GM12878 (cell line): Measurements from ENCODE around the gene ZNFX1. TPM values are rescaled to one million over a fixed set of nuclear protein-coding genes. Genes with fewer than 3 reads are reported as not detected.

Experiments used
- ATAC-seq: fragments of 200-7000 bp; cut with Tn5 transposase; 3 replicates; pipeline ENCODE4 v1.9.1; 2020; ENCODE audit warnings: mild to moderate bottlenecking, moderate library complexity
- BruUV-seq: library from RNA; stranded (reverse); fragments of 400-500 nt; replicated peaks from 2 replicates; lab custom pipeline; 2021; lab: Mats Ljungman, UMichigan
- CTCF ChIA-PET: fragments of 300-600 bp; sonication (Branson Sonifier 250); formaldehyde crosslinking; extraction: SDS; loops from one replicate; lab custom pipeline; 2021; ENCODE audit warnings: inconsistent platforms; lab: Yijun Ruan, JAX
- POLR2A ChIA-PET: fragments of 350-600 bp; formaldehyde crosslinking; extraction: SDS; loops from one replicate; lab custom pipeline; 2021; ENCODE audit warnings: inconsistent platforms; lab: Charles Lee
- RAD21 ChIA-PET: fragments of 300-600 bp; sonication (Branson Sonifier 250); formaldehyde crosslinking; loops from one replicate; lab custom pipeline; 2023; ENCODE audit warnings: antibody characterized with exemption; ENCODE audit not compliant: unreplicated experiment; lab: Charles Lee
- SMC1A ChIA-PET: fragments of 300-600 bp; sonication (Branson Sonifier 250); formaldehyde crosslinking; loops from one replicate; lab custom pipeline; 2023; ENCODE audit not compliant: unreplicated experiment, uncharacterized antibody; lab: Charles Lee
- DNase-seq: peaks from one replicate; pipeline ENCODE4 v3.0.0-alpha.2; 2011; ENCODE audit warnings: low read depth, low spot score
- FAIRE-seq: peaks from 3 replicates; lab custom pipeline; 2011; peaks lifted over from hg19 to GRCh38; lab: Jason Lieb, UNC
- H2AFZ ChIP-seq: 2 replicates; pipeline ENCODE4 v1.6.0; 2011; ENCODE audit warnings: low read depth, low read length, control low read depth; ENCODE audit not compliant: control insufficient read depth
- H3K27ac ChIP-seq: 2 replicates; pipeline ENCODE4 v1.5.1; 2011; ENCODE audit warnings: control low read depth; ENCODE audit not compliant: control insufficient read depth, insufficient read depth
- H3K27me3 ChIP-seq, 2 experiments: replicated peaks in 1 of 2; 2 replicates each; pipeline versions ENCODE4 v1.6.0 to v1.6.1; 2011; ENCODE audit warnings: low read length in 1 of 2; ENCODE audit not compliant: control insufficient read depth in 2 of 2, insufficient read depth in 2 of 2
- H3K36me3 ChIP-seq, 2 experiments: 2 replicates each; pipeline ENCODE4 v1.5.1; 2011; ENCODE audit warnings: low read length in 1 of 2; ENCODE audit not compliant: control insufficient read depth in 2 of 2, insufficient read depth in 2 of 2
- H3K4me1 ChIP-seq: 2 replicates; pipeline ENCODE4 v1.6.1; 2011; ENCODE audit warnings: mild to moderate bottlenecking, low read length, moderate library complexity, mixed read lengths; ENCODE audit not compliant: control insufficient read depth, insufficient read depth
- H3K4me2 ChIP-seq: 2 replicates; pipeline ENCODE4 v1.6.0; 2011; ENCODE audit warnings: control low read depth; ENCODE audit not compliant: control insufficient read depth, insufficient read depth
- H3K4me3 ChIP-seq: fragments of 200-600 bp; sonication (generic); 2 replicates; pipeline ENCODE4 v1.5.1; 2016
- H3K79me2 ChIP-seq: 2 replicates; pipeline ENCODE4 v1.6.0; 2011; ENCODE audit warnings: low read length; ENCODE audit not compliant: control insufficient read depth, insufficient read depth
- H3K9ac ChIP-seq: 2 replicates; pipeline ENCODE4 v1.8.0; 2011; ENCODE audit warnings: low read length, control low read depth, mixed read lengths; ENCODE audit not compliant: control insufficient read depth, insufficient read depth
- H3K9me3 ChIP-seq: replicated peaks from 3 replicates; pipeline ENCODE4 v1.5.1; 2011; ENCODE audit warnings: mild to moderate bottlenecking, low read length; ENCODE audit not compliant: control insufficient read depth, insufficient read depth
- H4K20me1 ChIP-seq: 2 replicates; pipeline ENCODE4 v1.6.0; 2011; ENCODE audit not compliant: control insufficient read depth, insufficient read depth
- BHLHE40 ChIP-seq, 2 experiments: fragments of 450-650 bp in 1 of 2; IDR thresholded peaks; 2 replicates each; pipeline ENCODE4 v1.6.1; 2011 to 2017; ENCODE audit warnings: low read depth in 2 of 2, borderline replicate concordance in 1 of 2, improper control_type of control experiment in 1 of 2, low read length in 1 of 2, mild to moderate bottlenecking in 1 of 2
- CBX3 ChIP-seq: fragments of 200-600 bp; sonication (generic); IDR thresholded peaks from 2 replicates; pipeline ENCODE4 v1.6.1; 2016; ENCODE audit warnings: low read depth, borderline replicate concordance
- POU2F2 ChIP-seq: IDR thresholded peaks from 3 replicates; pipeline ENCODE4 v1.6.1; 2011; ENCODE audit warnings: low read depth, mild to moderate bottlenecking, low read length, borderline replicate concordance
- RB1 ChIP-seq: fragments of 450-650 bp; formaldehyde crosslinking; IDR thresholded peaks from 2 replicates; pipeline ENCODE4 v1.6.1; 2017; ENCODE audit warnings: mild to moderate bottlenecking, borderline replicate concordance
- RFX5 ChIP-seq: IDR thresholded peaks from 2 replicates; pipeline ENCODE4 v1.6.1; 2011; ENCODE audit warnings: low read depth, low read length, improper control_type of control experiment
- YBX1 ChIP-seq: fragments of 450-650 bp; IDR thresholded peaks from 2 replicates; pipeline ENCODE4 v1.6.1; 2016; ENCODE audit warnings: antibody characterized with exemption
- WGBS: methylation state at CpG from one replicate; pipeline ENCODE4 v1.1.6; 2016; ENCODE audit warnings: low lambda C conversion rate; ENCODE audit not compliant: insufficient replicate concordance, insufficient coverage; ENCODE audit errors: missing lambda C conversion rate; 5-methylcytosine and 5-hydroxymethylcytosine counted together
- in situ Hi-C: fragments of 300-500 bp; cut with MboI; formaldehyde crosslinking; loops from 9 replicates; pipeline ENCODE4 v1.14.3; 2018; ENCODE audit warnings: mixed read lengths
- intact Hi-C: fragments of 100-400 bp; cut with micrococcal nuclease; formaldehyde crosslinking; loops from one replicate; pipeline ENCODE4 v1.14.2; 2022; ENCODE audit not compliant: unreplicated experiment
- polyA plus RNA-seq, 11 experiments: library from polyadenylated mRNA; depleted of rRNA in 4 of 11; unstranded in 6 of 11; stranded (reverse) in 5 of 11; fragments of >200 nt; fragmentation: Nextera tagmentation in 4 of 11; fragmentation: Illumina TruSeq in 1 of 11; extraction: Ambion mirVana in 4 of 11; extraction: Trizol in 1 of 11; gene quantifications; 1 replicate in 1 of 11; 2 replicates in 10 of 11; pipeline versions ENCODE4 v1.2.1 to v1.2.3, GENCODE V29; 2011 to 2016; ENCODE audit warnings: inconsistent platforms in 2 of 11, missing spikeins in 2 of 11, low read depth in 1 of 11
- total RNA-seq, 4 experiments: library from RNA; depleted of rRNA in 3 of 4; stranded (reverse); fragments of >200 nt in 3 of 4; fragmentation: Illumina TruSeq in 1 of 4; extraction: Trizol in 1 of 4; gene quantifications; 2 replicates each; pipeline versions ENCODE4 v1.2.1 to v1.2.3, GENCODE V29; 2013 to 2021
- TF ChIP-seq, protein P1 (sequence below): fragments of 450-650 bp; formaldehyde crosslinking; IDR thresholded peaks from 2 replicates; pipeline ENCODE4 v1.5.0; 2022; ENCODE audit warnings: mild to moderate bottlenecking, missing genetic modification characterization
- TF ChIP-seq, protein P2 (sequence below), 3 experiments: IDR thresholded peaks in 2 of 3; conservative IDR thresholded peaks in 1 of 3; 2 replicates each; pipeline ENCODE4 v1.5.1; 2011; ENCODE audit warnings: low read depth in 3 of 3, low read length in 3 of 3, mild to moderate bottlenecking in 3 of 3, control low read depth in 2 of 3, moderate library complexity in 2 of 3, inconsistent platforms in 1 of 3, mixed read lengths in 1 of 3; ENCODE audit not compliant: control insufficient read depth in 2 of 3, insufficient read depth in 1 of 3; ENCODE audit errors: extremely low read depth in 1 of 3

ZNFX1 gene
- total and polyA plus RNA-seq, 10 of the 15 experiments (the other 5 are each of a cell fraction or from before 2014, with no cell fraction given), result 7.4 to 31.5 (median 25.6) TPM

DNA sequence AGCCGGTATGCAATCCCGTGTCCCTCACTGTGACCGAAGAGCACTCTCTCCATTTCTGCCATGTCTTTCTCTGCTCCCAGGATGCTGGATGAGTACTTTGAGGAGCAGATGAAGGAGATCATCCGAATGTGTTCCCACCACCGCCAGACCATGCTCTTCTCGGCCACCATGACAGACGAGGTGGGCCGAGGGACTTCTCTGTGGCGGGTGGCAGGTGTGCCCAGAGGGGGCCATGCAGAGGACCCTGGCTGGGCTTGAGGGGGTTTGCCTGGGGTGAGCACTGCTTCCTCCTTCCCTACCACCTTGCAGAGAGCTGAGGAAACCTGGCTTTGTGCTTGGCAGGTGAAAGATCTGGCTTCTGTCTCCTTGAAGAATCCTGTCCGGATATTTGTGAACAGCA lies 44.6 kb downstream of the ZNFX1 start:
- POLR2A ChIA-PET, result interaction anchor here (1.6 kb wide), 1 partner anchor 13 kb away, joined by 3 read pairs; the partner anchor contains the start of gene DDX27

DNA sequence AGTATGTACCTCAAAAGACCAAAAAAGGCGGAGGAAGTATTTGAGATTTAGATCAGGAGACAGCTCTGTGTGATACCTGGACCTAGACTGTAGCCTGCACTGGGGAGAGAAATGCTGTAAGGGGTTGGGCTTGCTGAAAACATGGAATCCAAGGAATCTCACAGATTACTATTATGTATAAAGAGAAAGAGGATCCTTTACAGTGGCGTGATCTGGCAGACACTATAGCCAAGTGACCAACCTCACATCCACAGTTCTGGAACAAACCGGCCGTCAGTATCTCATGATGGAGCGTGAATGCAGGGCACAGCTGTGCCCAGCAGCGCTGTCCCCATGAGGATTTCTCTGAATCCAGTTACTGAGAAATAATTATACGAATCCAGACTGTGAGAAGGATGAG lies 46.4 kb downstream of the ZNFX1 start:
- Histone ChIP-seq H2AFZ (no peak overlapping the region), H3K36me3 (peaks cover 11 to 24% of the 10 kb centered on the region in 2 experiments), H3K27ac (0 out of 2 replicates have a peak overlapping the region, but pooled peaks have one; percentile 1), H3K9me3 (no peaks in the 10 kb centered on the region), H3K9ac (no peak overlapping the region), H3K27me3 (no peaks in the 10 kb centered on the region), H3K79me2 (no peaks in the 10 kb centered on the region), H4K20me1 (no peaks in the 10 kb centered on the region; the same call in 1 of the 2 replicates), H3K4me2 (no peak overlapping the region)
- DNase-seq, result no peak
- no peak for FAIRE-seq
- POLR2A ChIA-PET, result interaction anchor here (0.6 kb wide), 3 partner anchors 49 to 1580 kb away, joined by 3 to 5 read pairs (median 4); no protein-coding TSS in a partner anchor
- in situ Hi-C loops (no loop called here), intact Hi-C loops (no loop called here)
- CTCF ChIA-PET, result no interaction called here
- TSS peak; percentile 51 for BruUV-seq
- no peak for TF ChIP-seq CBX3
- TF ChIP-seq BHLHE40 (IDR thresholded peaks at IDR 0.05; ENCODE audit: borderline replicate concordance in 1 of 2, low read depth in 2 of 2, low read length in 1 of 2), result no peak
- TF ChIP-seq, protein P1, sequence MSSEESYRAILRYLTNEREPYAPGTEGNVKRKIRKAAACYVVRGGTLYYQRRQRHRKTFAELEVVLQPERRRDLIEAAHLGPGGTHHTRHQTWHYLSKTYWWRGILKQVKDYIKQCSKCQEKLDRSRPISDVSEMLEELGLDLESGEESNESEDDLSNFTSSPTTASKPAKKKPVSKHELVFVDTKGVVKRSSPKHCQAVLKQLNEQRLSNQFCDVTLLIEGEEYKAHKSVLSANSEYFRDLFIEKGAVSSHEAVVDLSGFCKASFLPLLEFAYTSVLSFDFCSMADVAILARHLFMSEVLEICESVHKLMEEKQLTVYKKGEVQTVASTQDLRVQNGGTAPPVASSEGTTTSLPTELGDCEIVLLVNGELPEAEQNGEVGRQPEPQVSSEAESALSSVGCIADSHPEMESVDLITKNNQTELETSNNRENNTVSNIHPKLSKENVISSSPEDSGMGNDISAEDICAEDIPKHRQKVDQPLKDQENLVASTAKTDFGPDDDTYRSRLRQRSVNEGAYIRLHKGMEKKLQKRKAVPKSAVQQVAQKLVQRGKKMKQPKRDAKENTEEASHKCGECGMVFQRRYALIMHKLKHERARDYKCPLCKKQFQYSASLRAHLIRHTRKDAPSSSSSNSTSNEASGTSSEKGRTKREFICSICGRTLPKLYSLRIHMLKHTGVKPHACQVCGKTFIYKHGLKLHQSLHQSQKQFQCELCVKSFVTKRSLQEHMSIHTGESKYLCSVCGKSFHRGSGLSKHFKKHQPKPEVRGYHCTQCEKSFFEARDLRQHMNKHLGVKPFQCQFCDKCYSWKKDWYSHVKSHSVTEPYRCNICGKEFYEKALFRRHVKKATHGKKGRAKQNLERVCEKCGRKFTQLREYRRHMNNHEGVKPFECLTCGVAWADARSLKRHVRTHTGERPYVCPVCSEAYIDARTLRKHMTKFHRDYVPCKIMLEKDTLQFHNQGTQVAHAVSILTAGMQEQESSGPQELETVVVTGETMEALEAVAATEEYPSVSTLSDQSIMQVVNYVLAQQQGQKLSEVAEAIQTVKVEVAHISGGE, result no peak
- TF ChIP-seq YBX1, result no peak
- TF ChIP-seq, protein P2, sequence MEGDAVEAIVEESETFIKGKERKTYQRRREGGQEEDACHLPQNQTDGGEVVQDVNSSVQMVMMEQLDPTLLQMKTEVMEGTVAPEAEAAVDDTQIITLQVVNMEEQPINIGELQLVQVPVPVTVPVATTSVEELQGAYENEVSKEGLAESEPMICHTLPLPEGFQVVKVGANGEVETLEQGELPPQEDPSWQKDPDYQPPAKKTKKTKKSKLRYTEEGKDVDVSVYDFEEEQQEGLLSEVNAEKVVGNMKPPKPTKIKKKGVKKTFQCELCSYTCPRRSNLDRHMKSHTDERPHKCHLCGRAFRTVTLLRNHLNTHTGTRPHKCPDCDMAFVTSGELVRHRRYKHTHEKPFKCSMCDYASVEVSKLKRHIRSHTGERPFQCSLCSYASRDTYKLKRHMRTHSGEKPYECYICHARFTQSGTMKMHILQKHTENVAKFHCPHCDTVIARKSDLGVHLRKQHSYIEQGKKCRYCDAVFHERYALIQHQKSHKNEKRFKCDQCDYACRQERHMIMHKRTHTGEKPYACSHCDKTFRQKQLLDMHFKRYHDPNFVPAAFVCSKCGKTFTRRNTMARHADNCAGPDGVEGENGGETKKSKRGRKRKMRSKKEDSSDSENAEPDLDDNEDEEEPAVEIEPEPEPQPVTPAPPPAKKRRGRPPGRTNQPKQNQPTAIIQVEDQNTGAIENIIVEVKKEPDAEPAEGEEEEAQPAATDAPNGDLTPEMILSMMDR (IDR thresholded peaks at IDR 0.05 in 2 of 3, conservative IDR thresholded peaks at IDR 0.05 in 1 of 3; ENCODE audit: control insufficient read depth in 2 of 3, extremely low read depth in 1 of 3, insufficient read depth in 1 of 3, low read depth in 3 of 3, low read length in 3 of 3), result no peak
- TF ChIP-seq RFX5, result no peak
- TF ChIP-seq POU2F2, result no peak
- TF ChIP-seq, all 136 proteins: peak for 0
- SMC1A ChIA-PET, result interaction anchor here (2.3 kb wide), 1 partner anchor 19 kb away, joined by 6 read pairs; no protein-coding TSS in a partner anchor
- Histone ChIP-seq H3K4me3 (no peak overlapping the region), H3K4me1 (peaks cover 10% of the 10 kb centered on the region)
- 70% methylated on average over 7 of the region's 7 CpGs for WGBS
- RAD21 ChIA-PET, result no interaction called here
- ATAC-seq, result no peak

More for the DNA sequence above, 44.6 kb downstream of the ZNFX1 start:
- SMC1A ChIA-PET, result no interaction called here
- in situ Hi-C loops, result no loop called here
- H3K4me1 ChIP-seq, result peaks cover 10% of the 10 kb centered on the region
- H2AFZ ChIP-seq, result no peak overlapping the region
- no peak overlapping the region for H3K27ac ChIP-seq
- H3K27me3 ChIP-seq, result no peaks in the 10 kb centered on the region
- RAD21 ChIA-PET, result no interaction called here
- no peak for TF ChIP-seq RB1
- TF ChIP-seq, all 136 proteins: peak for 0
- Histone ChIP-seq H3K4me3 (no peak overlapping the region), H4K20me1 (no peaks in the 10 kb centered on the region; the same call in 1 of the 2 replicates), H3K79me2 (no peaks in the 10 kb centered on the region), H3K4me2 (no peak overlapping the region), H3K9me3 (no peaks in the 10 kb centered on the region), H3K9ac (no peak overlapping the region), H3K36me3 (peaks cover 11 to 28% of the 10 kb centered on the region in 2 experiments)
- intact Hi-C loops, result no loop called here
- FAIRE-seq (no peak), ATAC-seq (no peak), DNase-seq (no peak)
- 95% methylated on average over 10 of the region's 10 CpGs for WGBS
- BruUV-seq, result no TSS peak
- CTCF ChIA-PET, result interaction anchor here (2.0 kb wide), 1 partner anchor 90 kb away, joined by 4 read pairs; no protein-coding TSS in a partner anchor
